Heart left ventricle (tissue), 16 donors: ENCODE data around the gene PRMT1. TPM values are rescaled to one million over a fixed set of nuclear protein-coding genes. Genes with fewer than 3 reads are reported as not detected.

Experiments used
- ATAC-seq, 4 donors: fragments of 200-7000 bp; cut with Tn5 transposase; one replicate each; pipeline ENCODE4 v1.9.1; 2020 to 2022; ENCODE audit warnings: moderate library complexity in 4 of 4, mild to moderate bottlenecking in 3 of 4, moderate number of reproducible peaks in 1 of 4
- DNase-seq, 5 donors: peaks; one replicate each; pipeline ENCODE4 v3.0.0-alpha.2; 2020
- H3K27ac ChIP-seq, 12 donors: fragments of 200-600 bp; sonication (generic) in 4 of 12; one replicate each; pipeline versions ENCODE4 v1.5.0 to v1.8.0; 2016 to 2022; ENCODE audit warnings: mild to moderate bottlenecking in 2 of 12
- H3K27me3 ChIP-seq, 9 donors: fragments of 200-600 bp; sonication (generic) in 2 of 9; one replicate each; pipeline versions ENCODE4 v1.5.1 to v1.8.0; 2016 to 2022; ENCODE audit warnings: mild to moderate bottlenecking in 3 of 9
- H3K36me3 ChIP-seq, 9 donors: fragments of 200-600 bp; sonication (generic) in 2 of 9; one replicate each; pipeline versions ENCODE4 v1.5.0 to v1.8.0; 2018 to 2022; ENCODE audit warnings: mild to moderate bottlenecking in 2 of 9
- H3K4me1 ChIP-seq, 12 donors: fragments of 200-600 bp; sonication (generic) in 4 of 12; one replicate each; pipeline versions ENCODE4 v1.5.0 to v1.8.0; 2016 to 2022; ENCODE audit warnings: mild to moderate bottlenecking in 3 of 12
- H3K4me3 ChIP-seq, 12 donors: fragments of 200-600 bp; sonication (generic) in 4 of 12; one replicate each; pipeline versions ENCODE4 v1.5.0 to v1.8.0; 2017 to 2022; ENCODE audit warnings: mild to moderate bottlenecking in 9 of 12, moderate library complexity in 4 of 12
- H3K9me3 ChIP-seq, 12 donors: fragments of 200-600 bp; sonication (generic) in 4 of 12; one replicate each; pipeline versions ENCODE4 v1.5.0 to v1.8.0; 2016 to 2022; ENCODE audit warnings: mild to moderate bottlenecking in 1 of 12
- POLR2A ChIP-seq, 2 donors: fragments of 450-650 bp; IDR thresholded peaks; one replicate each; pipeline ENCODE4 v1.6.1; 2017; ENCODE audit warnings: antibody characterized with exemption in 2 of 2, mild to moderate bottlenecking in 2 of 2, moderate library complexity in 2 of 2
- WGBS, 4 donors: extraction: QIAGEN DNeasy Blood & Tissue Kit in 2 of 4; methylation state at CpG; one replicate each; pipeline versions ENCODE4 v1.1.5 to v1.1.7; 2013 to 2018; 5-methylcytosine and 5-hydroxymethylcytosine counted together
- intact Hi-C, 10 donors: fragments of 100-400 bp; cut with DNase I; formaldehyde crosslinking; loops; one replicate each; pipeline versions ENCODE4 v1.11.1 to v1.14.2; 2022
- polyA plus RNA-seq, 2 donors: library from polyadenylated mRNA; stranded (reverse); fragments of 200-250 nt; gene quantifications; one replicate each; pipeline ENCODE4 v1.2.3, GENCODE V29; 2013
- total RNA-seq, 9 donors: library from RNA; depleted of rRNA in 2 of 9; stranded (reverse); fragments of >200 nt in 2 of 9; fragmentation: NEBNext Ultra II Directional in 3 of 9; extraction: Animal tissue kit (Norgen Biotek cat#: 25700) in 3 of 9; gene quantifications; one replicate each; pipeline versions ENCODE4 v1.1.0 to v1.2.4, GENCODE V29; 2016 to 2023
- TF ChIP-seq, protein P1 (sequence below), 12 donors: fragments of 200-600 bp; sonication (generic) in 4 of 12; IDR thresholded peaks; one replicate each; pipeline versions ENCODE4 v1.5.0 to v1.8.0; 2018 to 2022; ENCODE audit warnings: antibody characterized with exemption in 12 of 12, mild to moderate bottlenecking in 5 of 12
- donor health status: ischemic (EF 13 %, LVEDD 7.1; RV severe dilation, severe dysfunction).
- donor health status: healthy with polysubstance abuse.
- donor health status: DM: no; HTN: yes; CAD: no.
- donor health status: DM: no; HTN: no; CAD: no.
- donor health status: ischemic (EF 25% LVEDD 6.9; RV normal size, moderate dysfunction).
- donor health status: ischemic (EF 25% LVEDD 5.7; RV mildly dilated, moderate dysfunction).
- donor health status: healthy.
- donor health status: DM: yes; HTN: yes; CAD: no.
- donor health status: ischemic (EF 35%, LVEDD 5.7; RV mildly dilated, moderate dysfunction).
- donor health status: nonischemic (EF 11% LVEDD 7.7; RV severe dilation, severe dysfunction).
- donor health status: DM: yes; HTN: yes; CAD: no.
- donor health status: PGD.
- donor health status: ischemic (EF 29% LVEDD 5.4; RV normal size, mild dysfunction).
- donor health status: nonischemic (EF 23%, LVEDD 6.1; RV moderate dilation, normal function).

The PRMT1 gene
- total and polyA plus RNA-seq, 11 donors, result 106 to 283 (median 124) TPM

GRCh38 chr19:49688531-49689132 lies 11.6 kb downstream of the PRMT1 start:
- H3K4me1 ChIP-seq, result peaks cover 0 to 62% (median 32%) of the 10 kb centered on the region in 12 donors
- intact Hi-C loops, result loop anchor here in 2 of 10 donors (5.0 to 10.0 kb wide), 3 partner anchors 79 to 294 kb away; partner anchors contain the start of genes AKT1S1 (in 1 of the 2), AP2A1 (in 1 of the 2) and TBC1D17 (in 1 of the 2)
- ATAC-seq (peak in 1 of 4 donors; percentile 0), DNase-seq (no peak)
- peak overlapping the region; percentile 23 to 85 (median 68) for H3K27ac ChIP-seq
- no peak for TF ChIP-seq POLR2A (IDR thresholded peaks at IDR 0.05)
- TF ChIP-seq, protein P1, sequence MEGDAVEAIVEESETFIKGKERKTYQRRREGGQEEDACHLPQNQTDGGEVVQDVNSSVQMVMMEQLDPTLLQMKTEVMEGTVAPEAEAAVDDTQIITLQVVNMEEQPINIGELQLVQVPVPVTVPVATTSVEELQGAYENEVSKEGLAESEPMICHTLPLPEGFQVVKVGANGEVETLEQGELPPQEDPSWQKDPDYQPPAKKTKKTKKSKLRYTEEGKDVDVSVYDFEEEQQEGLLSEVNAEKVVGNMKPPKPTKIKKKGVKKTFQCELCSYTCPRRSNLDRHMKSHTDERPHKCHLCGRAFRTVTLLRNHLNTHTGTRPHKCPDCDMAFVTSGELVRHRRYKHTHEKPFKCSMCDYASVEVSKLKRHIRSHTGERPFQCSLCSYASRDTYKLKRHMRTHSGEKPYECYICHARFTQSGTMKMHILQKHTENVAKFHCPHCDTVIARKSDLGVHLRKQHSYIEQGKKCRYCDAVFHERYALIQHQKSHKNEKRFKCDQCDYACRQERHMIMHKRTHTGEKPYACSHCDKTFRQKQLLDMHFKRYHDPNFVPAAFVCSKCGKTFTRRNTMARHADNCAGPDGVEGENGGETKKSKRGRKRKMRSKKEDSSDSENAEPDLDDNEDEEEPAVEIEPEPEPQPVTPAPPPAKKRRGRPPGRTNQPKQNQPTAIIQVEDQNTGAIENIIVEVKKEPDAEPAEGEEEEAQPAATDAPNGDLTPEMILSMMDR (IDR thresholded peaks at IDR 0.05), result no peak
- WGBS, 4 donors, result 62 to 69% (median 66%) methylated on average over 11 to 12 of the region's 12 CpGs
- H3K9me3 ChIP-seq, result no peaks in the 10 kb centered on the region
- peak overlapping the region in 9 of 12 donors; percentile 20 to 67 (median 58) for H3K4me3 ChIP-seq
- H3K36me3 ChIP-seq, result peaks cover 0 to 38% (median 34%) of the 10 kb centered on the region in 9 donors
- H3K27me3 ChIP-seq, result peaks cover 0 to 27% (median 0%) of the 10 kb centered on the region in 9 donors

DNA sequence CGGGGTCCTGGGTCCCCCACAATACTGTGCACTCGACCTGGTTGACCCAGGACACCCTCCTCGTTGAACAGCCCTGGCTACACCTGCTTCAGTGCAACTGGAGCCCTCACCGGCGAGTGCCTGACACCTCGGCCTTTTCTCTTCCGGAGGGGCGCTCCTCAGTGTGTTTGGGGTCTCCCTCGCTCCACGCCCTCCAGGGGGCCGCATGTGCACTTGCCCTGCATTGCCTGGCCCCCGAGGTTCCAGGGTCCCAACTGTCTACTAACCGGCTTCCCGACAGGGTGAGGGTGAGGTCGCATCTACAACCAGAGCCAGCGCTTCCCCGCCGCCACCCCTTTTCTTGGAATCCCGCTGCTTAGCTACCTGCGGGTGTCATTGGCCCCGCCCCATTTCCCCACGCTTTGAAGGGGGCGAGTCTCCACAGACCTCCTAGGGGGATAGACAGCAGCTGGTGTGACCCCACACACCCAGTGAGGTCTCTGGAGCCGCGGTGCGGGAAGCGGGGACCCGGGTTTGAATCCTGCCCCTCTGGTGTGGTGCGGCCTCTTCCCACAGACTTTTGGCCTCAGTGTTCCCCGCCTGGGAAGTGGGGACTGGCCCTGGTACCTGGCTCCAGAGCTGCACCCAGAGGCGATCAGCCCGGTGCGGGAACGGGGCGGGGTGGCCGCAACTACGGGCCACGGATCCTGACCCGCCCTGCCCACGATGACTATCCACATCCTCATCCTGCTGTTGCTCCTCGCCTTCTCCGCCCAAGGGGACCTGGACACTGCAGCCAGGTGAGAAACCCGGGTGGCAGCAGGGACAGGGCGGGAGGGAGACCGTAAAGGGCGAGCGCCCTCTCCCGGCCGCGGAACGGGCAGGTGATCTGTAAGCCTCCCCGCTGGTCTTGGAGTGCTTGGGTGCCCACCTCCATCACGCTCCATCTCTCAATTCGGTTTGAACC lies 12.3 kb downstream of the PRMT1 start, which contains the start of gene ADM5:
Gene ADM5 (plus strand): TSS at position 462 of the 946 bp plus-strand sequence. CDS start 244 bp downstream, at position 706.
- no peaks in the 10 kb centered on the region for H3K9me3 ChIP-seq
- H3K4me1 ChIP-seq, result peaks cover 0 to 62% (median 32%) of the 10 kb centered on the region in 12 donors
- peak in 1 of 5 donors; percentile 58 for DNase-seq
- peaks cover 0 to 27% (median 0%) of the 10 kb centered on the region in 9 donors for H3K27me3 ChIP-seq
- WGBS, 4 donors, result 26 to 34% (median 29%) methylated on average over 38 to 54 of the region's 54 CpGs
- peak within 1 kb of the TSS; percentile 55 to 85 (median 70) for H3K27ac ChIP-seq
- peak; percentile 18 to 46 (median 31) for ATAC-seq
- H3K4me3 ChIP-seq, result peak within 1 kb of the TSS; percentile 25 to 71 (median 58)
- peaks cover 0 to 30% (median 27%) of the 10 kb centered on the region in 9 donors for H3K36me3 ChIP-seq
- intact Hi-C loops, result loop anchor here in 2 of 10 donors (5.0 to 10.0 kb wide), 4 partner anchors 73 to 295 kb away; partner anchors contain the start of genes AKT1S1 (in 1 of the 2), AP2A1 (in 1 of the 2), TBC1D17 (in 1 of the 2) and TSKS (in 1 of the 2)
- TF ChIP-seq POLR2A (IDR thresholded peaks at IDR 0.05), result no peak
- TF ChIP-seq, protein P1 (IDR thresholded peaks at IDR 0.05), result peak; percentile 33 to 72 (median 50)

- intact Hi-C loops, result loop anchor here in 1 of 10 donors (5.0 kb wide), 1 partner anchor 72 kb away; the partner anchor contains the start of gene TSKS
- 7 to 15% (median 11%) methylated on average over 26 to 39 of the region's 39 CpGs for WGBS, 4 donors
- H3K27ac ChIP-seq, result peak overlapping the region; percentile 20 to 85 (median 64)
- H3K4me1 ChIP-seq, result peaks cover 0 to 56% (median 32%) of the 10 kb centered on the region in 12 donors
- H3K4me3 ChIP-seq, result peak overlapping the region; percentile 25 to 71 (median 58)
- TF ChIP-seq POLR2A (IDR thresholded peaks at IDR 0.05), result no peak
- TF ChIP-seq, protein P1 (IDR thresholded peaks at IDR 0.05), result peak in 1 of 12 donors; percentile 31
- DNase-seq (no peak), ATAC-seq (peak in 3 of 4 donors; percentile 3 to 6 (median 5))
- H3K9me3 ChIP-seq, result no peaks in the 10 kb centered on the region
- peaks cover 0 to 22% (median 19%) of the 10 kb centered on the region in 9 donors for H3K36me3 ChIP-seq
- H3K27me3 ChIP-seq, result peaks cover 0 to 27% (median 0%) of the 10 kb centered on the region in 9 donors
Observed at GRCh38 chr19:49690079-49690655, 13.1 kb downstream of the PRMT1 start.
